Measurements from ENCODE around the gene KCNG2. TPM values are rescaled to one million over a fixed set of nuclear protein-coding genes. Genes with fewer than 3 reads are reported as not detected.
A peak's percentile ranks its signal among the peaks of the same experiment; 100 is the strongest.

The KCNG2 gene
- total and polyA plus RNA-seq, 2 of the 13 experiments (the other 11 are each of a cell fraction or from before 2014, with no cell fraction given) = not detected

- TF ChIP-seq YEATS2 (CRISPR knock-in tag; IDR thresholded peaks at IDR 0.05; ENCODE audit: borderline replicate concordance) (peak; percentile 46; the same call in 1 of the 2 replicates), ZMYM4 (CRISPR knock-in tag; IDR thresholded peaks at IDR 0.05) (peak; percentile 66), HMG20A (CRISPR knock-in tag; IDR thresholded peaks at IDR 0.05; ENCODE audit: borderline replicate concordance) (peak; percentile 35; the same call in 1 of the 2 replicates), IRF1 (CRISPR knock-in tag; IDR thresholded peaks at IDR 0.05; ENCODE audit: low read depth) (no peak), DRAP1 (CRISPR knock-in tag; IDR thresholded peaks at IDR 0.05) (0 out of 2 replicates have a peak, but pooled peaks have one; percentile 32), ZNF235 (CRISPR knock-in tag; IDR thresholded peaks at IDR 0.05; ENCODE audit: borderline replicate concordance) (no peak), TBX2 (CRISPR knock-in tag; IDR thresholded peaks at IDR 0.05; ENCODE audit: borderline replicate concordance) (no peak; the same call in 1 of the 2 replicates), ZNF580 (CRISPR knock-in tag; IDR thresholded peaks at IDR 0.05; ENCODE audit: borderline replicate concordance, low read depth) (peak; percentile 37; the same call in 1 of the 2 replicates), KDM6A (CRISPR knock-in tag; IDR thresholded peaks at IDR 0.05; ENCODE audit: low read depth) (peak; percentile 52; the same call in 1 of the 2 replicates), ARID2 (CRISPR knock-in tag; IDR thresholded peaks at IDR 0.05; ENCODE audit: borderline replicate concordance) (no peak), ATRX (CRISPR knock-in tag; IDR thresholded peaks at IDR 0.05; ENCODE audit: borderline replicate concordance) (no peak), ZNF121 (CRISPR knock-in tag; IDR thresholded peaks at IDR 0.05) (0 out of 2 replicates have a peak, but pooled peaks have one; percentile 38), IKZF4 (CRISPR knock-in tag; IDR thresholded peaks at IDR 0.05; ENCODE audit: borderline replicate concordance, low read depth, not compliant biosample characterization) (no peak), BCL6 (CRISPR knock-in tag; IDR thresholded peaks at IDR 0.05) (peak; percentile 98), RBFOX2 (IDR thresholded peaks at IDR 0.05; ENCODE audit: low read depth, low read length) (no peak), KDM3A (CRISPR knock-in tag; IDR thresholded peaks at IDR 0.05; ENCODE audit: low read depth) (0 out of 2 replicates have a peak, but pooled peaks have one; percentile 42), MIXL1 (CRISPR knock-in tag; IDR thresholded peaks at IDR 0.05) (peak; percentile 67; the same call in 1 of the 2 replicates), ZNF781 (CRISPR knock-in tag; IDR thresholded peaks at IDR 0.05; ENCODE audit: borderline replicate concordance, not compliant biosample characterization) (no peak), KLF9 (CRISPR knock-in tag; IDR thresholded peaks at IDR 0.05; ENCODE audit: low read depth) (no peak), GABPB1 (CRISPR knock-in tag; IDR thresholded peaks at IDR 0.05) (peak; percentile 47), ZNF614 (CRISPR knock-in tag; IDR thresholded peaks at IDR 0.05; ENCODE audit: borderline replicate concordance) (0 out of 2 replicates have a peak, but pooled peaks have one; percentile 26), ZNF143 (CRISPR knock-in tag; IDR thresholded peaks at IDR 0.05) (no peak), NONO (IDR thresholded peaks at IDR 0.05) (no peak), NONO (CRISPR knock-in tag; conservative IDR thresholded peaks at IDR 0.05) (0 out of 2 replicates have a peak, but pooled peaks have one; percentile 37), ZNF274 (CRISPR knock-in tag; IDR thresholded peaks at IDR 0.05) (no peak), ZNF3 (CRISPR knock-in tag; IDR thresholded peaks at IDR 0.05) (no peak), KAT7 (CRISPR knock-in tag; IDR thresholded peaks at IDR 0.05; ENCODE audit: borderline replicate concordance) (peak; percentile 55; the same call in 1 of the 2 replicates)
Measured at GRCh38 chr18:79947881-79948610, 150.3 kb downstream of the KCNG2 start (continued).

Data from HepG2 (cell line).